HCT116 (cell line): ENCODE results near the gene NF2. TPM values are rescaled to one million over a fixed set of nuclear protein-coding genes. Genes with fewer than 3 reads are reported as not detected.

Experiments used
- ATAC-seq: fragments of 200-7000 bp; cut with Tn5 transposase; 2 replicates; pipeline ENCODE4 v1.9.1; 2020; ENCODE audit warnings: mild to moderate bottlenecking, moderate library complexity
- BruUV-seq: library from RNA; stranded (reverse); fragments of 400-500 nt; replicated peaks from 2 replicates; lab custom pipeline; 2021; lab: Mats Ljungman, UMichigan
- CTCF ChIA-PET: fragments of 300-600 bp; sonication (Branson Sonifier 250); formaldehyde crosslinking; loops from one replicate; lab custom pipeline; 2021; ENCODE audit warnings: antibody characterized with exemption; lab: Charles Lee
- POLR2A ChIA-PET: fragments of 300-600, 350-600 bp; sonication (Branson Sonifier 250); formaldehyde crosslinking; loops from one replicate; lab custom pipeline; 2021; ENCODE audit warnings: antibody characterized with exemption; lab: Charles Lee
- RAD21 ChIA-PET, 2 experiments: fragments of 300-600 bp; sonication (Branson Sonifier 250); formaldehyde crosslinking; loops; one replicate each; lab custom pipeline; 2023; ENCODE audit warnings: low total read pairs in 2 of 2; ENCODE audit not compliant: uncharacterized antibody in 2 of 2, unreplicated experiment in 2 of 2, low non-redundant PET in 1 of 2; lab: Charles Lee
- DNase-seq: peaks from one replicate; pipeline ENCODE4 v3.0.0-alpha.2; 2010; ENCODE audit warnings: low read depth, low spot score
- H2AFZ ChIP-seq: fragments of 200-600 bp; shearing (Covaris generic), sonication (generic); 2 replicates; pipeline ENCODE4 v1.6.1; 2017; ENCODE audit warnings: low read depth, mixed run types, mixed read lengths, antibody characterized with exemption, low read length; ENCODE audit not compliant: poor library complexity, severe bottlenecking
- H3K27ac ChIP-seq: 2 replicates; pipeline ENCODE4 v1.5.1; 2012; ENCODE audit warnings: low read depth, low read length
- H3K27me3 ChIP-seq: fragments of 200-600 bp; sonication (generic); 2 replicates; pipeline ENCODE4 v1.6.1; 2016; ENCODE audit warnings: mixed run types, low read length, mixed read lengths; ENCODE audit not compliant: insufficient read depth
- H3K36me3 ChIP-seq, 2 experiments: fragments of 200-500 bp in 1 of 2; fragments of 200-600 bp in 1 of 2; sonication (Bioruptor generic) in 1 of 2; sonication (generic) in 1 of 2; 2 replicates each; pipeline versions ENCODE4 v1.5.1 to v1.6.1; 2014 to 2016; ENCODE audit warnings: low read length in 2 of 2, inconsistent platforms in 1 of 2, mixed read lengths in 1 of 2, mixed run types in 1 of 2; ENCODE audit not compliant: insufficient read depth in 2 of 2, control insufficient read depth in 1 of 2
- H3K4me1 ChIP-seq, 2 experiments: fragments of 200-600 bp in 1 of 2; sonication (generic) in 1 of 2; 2 replicates each; pipeline versions ENCODE4 v1.5.1 to v1.6.1; 2012 to 2017; ENCODE audit warnings: low read length in 2 of 2, inconsistent platforms in 1 of 2, mild to moderate bottlenecking in 1 of 2, mixed read lengths in 1 of 2, mixed run types in 1 of 2, moderate library complexity in 1 of 2; ENCODE audit not compliant: insufficient read depth in 2 of 2, control insufficient read depth in 1 of 2
- H3K4me2 ChIP-seq: fragments of 200-600 bp; sonication (generic); 2 replicates; pipeline ENCODE4 v1.6.1; 2017; ENCODE audit warnings: mixed run types, low read length, mixed read lengths
- H3K4me3 ChIP-seq, 2 experiments: fragments of 200-600 bp in 1 of 2; sonication (generic) in 1 of 2; replicated peaks in 1 of 2; 2 replicates each; pipeline ENCODE4 v1.5.1; 2011 to 2016; ENCODE audit warnings: low read length in 2 of 2, control low read depth in 1 of 2, low read depth in 1 of 2, mild to moderate bottlenecking in 1 of 2, mixed read lengths in 1 of 2, mixed run types in 1 of 2
- H3K79me2 ChIP-seq: fragments of 200-600 bp; sonication (generic); 2 replicates; pipeline ENCODE4 v1.6.1; 2017; ENCODE audit warnings: mild to moderate bottlenecking, mixed run types, low read length, moderate library complexity, mixed read lengths; ENCODE audit not compliant: insufficient read depth
- H3K9ac ChIP-seq: fragments of 200-600 bp; sonication (generic); 2 replicates; pipeline ENCODE4 v1.6.1; 2016; ENCODE audit warnings: low read length, mixed read lengths
- H3K9me2 ChIP-seq: fragments of 200-600 bp; sonication (generic), shearing (Covaris generic); 2 replicates; pipeline ENCODE4 v1.6.1; 2017; ENCODE audit warnings: mixed run types, mild to moderate bottlenecking, moderate library complexity; ENCODE audit not compliant: insufficient read depth
- H3K9me3 ChIP-seq, 2 experiments: fragments of 200-500 bp in 1 of 2; fragments of 200-600 bp in 1 of 2; sonication (Bioruptor generic) in 1 of 2; sonication (generic) in 1 of 2; 2 replicates each; pipeline ENCODE4 v1.6.1; 2014 to 2017; ENCODE audit warnings: low read length in 2 of 2, mixed read lengths in 2 of 2, inconsistent platforms in 1 of 2, low read depth in 1 of 2, mild to moderate bottlenecking in 1 of 2, mixed run types in 1 of 2, moderate library complexity in 1 of 2; ENCODE audit not compliant: control insufficient read depth in 1 of 2, insufficient read depth in 1 of 2
- H4K20me1 ChIP-seq: fragments of 200-600 bp; sonication (generic), shearing (Covaris generic); 2 replicates; pipeline ENCODE4 v1.6.1; 2017; ENCODE audit warnings: mixed run types, mild to moderate bottlenecking, moderate library complexity; ENCODE audit not compliant: insufficient read depth
- CEBPB ChIP-seq: IDR thresholded peaks from 2 replicates; pipeline ENCODE4 v1.6.1; 2012; ENCODE audit warnings: low read depth
- ELF1 ChIP-seq: IDR thresholded peaks from 2 replicates; pipeline ENCODE4 v1.6.1; 2012; ENCODE audit warnings: low read depth, borderline replicate concordance
- TCF7L2 ChIP-seq: IDR thresholded peaks from 2 replicates; pipeline ENCODE4 v1.7.0; 2011; ENCODE audit warnings: borderline replicate concordance, inconsistent platforms; ENCODE audit not compliant: insufficient read depth, insufficient read length; ENCODE audit errors: extremely low read depth
- intact Hi-C: fragments of 100-400 bp; cut with micrococcal nuclease; formaldehyde crosslinking; loops from 2 replicates; pipeline ENCODE4 v1.10.0; 2022
- total RNA-seq: library from RNA; stranded (reverse); gene quantifications from one replicate; pipeline ENCODE4 v1.2.1, GENCODE V29; 2021; ENCODE audit not compliant: unreplicated experiment
- TF ChIP-seq, protein P1 (sequence below): IDR thresholded peaks from 2 replicates; pipeline ENCODE4 v1.6.1; 2012; ENCODE audit warnings: low read depth
- TF ChIP-seq, protein P2 (sequence below): IDR thresholded peaks from 2 replicates; pipeline ENCODE4 v1.6.1; 2012

Gene NF2
- total RNA-seq, 1 experiment from 2014 or later, result 70.2 TPM

DNA sequence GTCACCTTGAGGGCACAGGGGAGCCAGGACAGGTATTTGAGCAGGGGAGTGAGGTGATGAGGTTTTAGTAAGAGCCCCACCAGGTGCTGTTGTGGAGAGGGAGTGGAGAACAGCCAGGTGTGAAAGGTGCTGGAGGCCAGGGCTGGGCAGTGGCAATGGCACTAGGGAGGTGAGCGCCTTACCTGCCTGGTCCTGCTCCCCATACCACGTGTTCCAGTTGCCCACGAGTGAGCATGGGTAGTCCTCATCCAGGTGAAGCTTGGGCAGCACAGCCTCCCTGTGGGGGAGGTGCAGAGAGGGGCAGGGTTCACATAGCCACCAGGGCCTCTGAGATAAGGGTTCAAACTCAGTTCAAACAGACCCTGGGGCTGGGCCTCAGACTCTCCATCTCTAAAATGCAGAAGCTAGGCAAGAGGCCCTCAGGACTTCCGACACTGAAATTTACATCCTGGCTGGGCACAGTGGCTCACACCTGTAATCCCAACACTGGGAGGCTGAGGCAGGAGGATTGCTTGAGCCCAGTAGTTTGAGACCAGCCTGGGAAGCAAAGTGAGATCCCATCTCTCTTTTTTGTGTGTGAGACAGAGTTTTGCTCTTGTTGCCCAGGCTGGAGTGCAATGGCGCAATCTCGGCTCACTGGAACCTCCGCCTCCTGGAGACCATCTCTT, 34.3 kb upstream of the NF2 start:
- H3K27me3 ChIP-seq, result no peaks in the 10 kb centered on the region
- no peak overlapping the region for H3K4me3 ChIP-seq
- H4K20me1 ChIP-seq, result no peaks in the 10 kb centered on the region
- intact Hi-C loops, result no loop called here
- no peaks in the 10 kb centered on the region for H3K9me3 ChIP-seq
- no peaks in the 10 kb centered on the region for H3K79me2 ChIP-seq
- no peak for TF ChIP-seq ELF1
- TF ChIP-seq CEBPB, result no peak
- TF ChIP-seq, protein P1, sequence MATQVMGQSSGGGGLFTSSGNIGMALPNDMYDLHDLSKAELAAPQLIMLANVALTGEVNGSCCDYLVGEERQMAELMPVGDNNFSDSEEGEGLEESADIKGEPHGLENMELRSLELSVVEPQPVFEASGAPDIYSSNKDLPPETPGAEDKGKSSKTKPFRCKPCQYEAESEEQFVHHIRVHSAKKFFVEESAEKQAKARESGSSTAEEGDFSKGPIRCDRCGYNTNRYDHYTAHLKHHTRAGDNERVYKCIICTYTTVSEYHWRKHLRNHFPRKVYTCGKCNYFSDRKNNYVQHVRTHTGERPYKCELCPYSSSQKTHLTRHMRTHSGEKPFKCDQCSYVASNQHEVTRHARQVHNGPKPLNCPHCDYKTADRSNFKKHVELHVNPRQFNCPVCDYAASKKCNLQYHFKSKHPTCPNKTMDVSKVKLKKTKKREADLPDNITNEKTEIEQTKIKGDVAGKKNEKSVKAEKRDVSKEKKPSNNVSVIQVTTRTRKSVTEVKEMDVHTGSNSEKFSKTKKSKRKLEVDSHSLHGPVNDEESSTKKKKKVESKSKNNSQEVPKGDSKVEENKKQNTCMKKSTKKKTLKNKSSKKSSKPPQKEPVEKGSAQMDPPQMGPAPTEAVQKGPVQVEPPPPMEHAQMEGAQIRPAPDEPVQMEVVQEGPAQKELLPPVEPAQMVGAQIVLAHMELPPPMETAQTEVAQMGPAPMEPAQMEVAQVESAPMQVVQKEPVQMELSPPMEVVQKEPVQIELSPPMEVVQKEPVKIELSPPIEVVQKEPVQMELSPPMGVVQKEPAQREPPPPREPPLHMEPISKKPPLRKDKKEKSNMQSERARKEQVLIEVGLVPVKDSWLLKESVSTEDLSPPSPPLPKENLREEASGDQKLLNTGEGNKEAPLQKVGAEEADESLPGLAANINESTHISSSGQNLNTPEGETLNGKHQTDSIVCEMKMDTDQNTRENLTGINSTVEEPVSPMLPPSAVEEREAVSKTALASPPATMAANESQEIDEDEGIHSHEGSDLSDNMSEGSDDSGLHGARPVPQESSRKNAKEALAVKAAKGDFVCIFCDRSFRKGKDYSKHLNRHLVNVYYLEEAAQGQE, result no peak
- TF ChIP-seq, protein P2, sequence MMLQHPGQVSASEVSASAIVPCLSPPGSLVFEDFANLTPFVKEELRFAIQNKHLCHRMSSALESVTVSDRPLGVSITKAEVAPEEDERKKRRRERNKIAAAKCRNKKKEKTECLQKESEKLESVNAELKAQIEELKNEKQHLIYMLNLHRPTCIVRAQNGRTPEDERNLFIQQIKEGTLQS, result no peak
- TF ChIP-seq TCF7L2, result no peak
- RAD21 ChIA-PET, result no interaction called here
- no peaks in the 10 kb centered on the region for H3K9me2 ChIP-seq
- CTCF ChIA-PET, result no interaction called here
- peaks cover 5 to 6% of the 10 kb centered on the region in 2 experiments; a peak in 2 of 4 replicates for H3K36me3 ChIP-seq
- no peak overlapping the region for H3K9ac ChIP-seq
- POLR2A ChIA-PET, result no interaction called here
- no peak overlapping the region for H2AFZ ChIP-seq
- H3K4me2 ChIP-seq, result no peak overlapping the region
- no peaks in the 10 kb centered on the region for H3K4me1 ChIP-seq
- no TSS peak for BruUV-seq
- DNase-seq (no peak), ATAC-seq (no peak)
- no peak overlapping the region for H3K27ac ChIP-seq
